AG04449 (cell line): ENCODE data around the gene RGS3.

ENCODE experiments used
- CTCF ChIA-PET: fragments of 350-600 bp; formaldehyde crosslinking; extraction: SDS; loops from one replicate; lab custom pipeline; 2021; ENCODE audit warnings: antibody characterized with exemption; lab: Yijun Ruan, JAX
- POLR2A ChIA-PET: fragments of 400-600, 350-600 bp; formaldehyde crosslinking; extraction: SDS; loops from one replicate; lab custom pipeline; 2020; ENCODE audit warnings: antibody characterized with exemption, inconsistent platforms; lab: Yijun Ruan, JAX
- DNase-seq: peaks from one replicate; pipeline ENCODE4 v3.0.0-alpha.2; 2010; ENCODE audit warnings: low read depth, low spot score
- H3K4me3 ChIP-seq: 2 replicates; pipeline ENCODE4 v1.5.1; 2011; ENCODE audit warnings: low read depth, mild to moderate bottlenecking, control low read depth, low read length
- CTCF ChIP-seq: IDR thresholded peaks from one replicate; pipeline ENCODE4 v1.5.1; 2011; ENCODE audit warnings: mild to moderate bottlenecking, moderate library complexity, low read length, control low read depth, inconsistent platforms; ENCODE audit not compliant: insufficient read depth; ENCODE audit errors: missing control alignments

Gene RGS3

GRCh38 chr9:113577525-113578261 lies 114.2 kb downstream of the RGS3 start:
- ChIA-PET CTCF (interaction anchor here (0.9 to 6.7 kb wide), 12 partner anchors 9 to 132 kb away, joined by 3 to 56 read pairs (median 4); no protein-coding TSS in a partner anchor), POLR2A (interaction anchor here (0.8 to 2.7 kb wide), 4 partner anchors 13 to 122 kb away, joined by 3 to 22 read pairs (median 9); no protein-coding TSS in a partner anchor)
- no peak overlapping the region for H3K4me3 ChIP-seq
- no peak for DNase-seq
- no peak for TF ChIP-seq CTCF

- CTCF ChIA-PET = interaction anchor here (0.9 to 6.7 kb wide), 15 partner anchors 9 to 132 kb away, joined by 3 to 56 read pairs (median 4); no protein-coding TSS in a partner anchor
- POLR2A ChIA-PET = interaction anchor here (0.7 to 2.7 kb wide), 10 partner anchors 10 to 168 kb away, joined by 3 to 22 read pairs (median 4); partner anchors contain the start of genes C9orf43 and POLE3
- DNase-seq = no peak
- H3K4me3 ChIP-seq = no peak overlapping the region
- no peak for TF ChIP-seq CTCF
Measured at GRCh38 chr9:113578279-113578865, 114.8 kb downstream of the RGS3 start.

DNA sequence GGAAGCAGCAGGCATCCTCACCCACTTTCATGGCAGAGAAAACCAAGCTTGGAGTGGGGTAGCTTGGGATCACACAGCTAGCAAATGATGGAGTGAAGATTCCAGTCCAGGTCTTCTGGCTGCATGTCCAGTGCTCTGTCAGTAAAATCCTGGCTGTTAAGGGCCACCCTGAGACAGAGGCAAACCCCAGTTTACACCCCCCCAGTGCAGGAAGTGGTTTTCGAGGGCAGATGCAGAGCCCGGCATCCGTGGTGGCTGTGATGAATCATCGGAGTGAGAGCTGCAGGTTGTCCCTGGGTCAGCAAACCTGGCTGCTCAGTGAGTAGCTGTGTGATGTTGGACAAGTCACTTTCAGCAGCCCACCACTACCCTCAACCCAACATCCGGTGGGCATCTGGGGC lies 115.4 kb downstream of the RGS3 start:
- no peak overlapping the region for H3K4me3 ChIP-seq
- POLR2A ChIA-PET = interaction anchor here (0.7 to 2.7 kb wide), 13 partner anchors 10 to 169 kb away, joined by 3 to 22 read pairs (median 4); partner anchors contain the start of genes C9orf43 and POLE3
- DNase-seq = peak; percentile 74
- no peak for TF ChIP-seq CTCF
- CTCF ChIA-PET = interaction anchor here (0.9 to 6.7 kb wide), 14 partner anchors 9 to 133 kb away, joined by 3 to 56 read pairs (median 4); no protein-coding TSS in a partner anchor

DNA sequence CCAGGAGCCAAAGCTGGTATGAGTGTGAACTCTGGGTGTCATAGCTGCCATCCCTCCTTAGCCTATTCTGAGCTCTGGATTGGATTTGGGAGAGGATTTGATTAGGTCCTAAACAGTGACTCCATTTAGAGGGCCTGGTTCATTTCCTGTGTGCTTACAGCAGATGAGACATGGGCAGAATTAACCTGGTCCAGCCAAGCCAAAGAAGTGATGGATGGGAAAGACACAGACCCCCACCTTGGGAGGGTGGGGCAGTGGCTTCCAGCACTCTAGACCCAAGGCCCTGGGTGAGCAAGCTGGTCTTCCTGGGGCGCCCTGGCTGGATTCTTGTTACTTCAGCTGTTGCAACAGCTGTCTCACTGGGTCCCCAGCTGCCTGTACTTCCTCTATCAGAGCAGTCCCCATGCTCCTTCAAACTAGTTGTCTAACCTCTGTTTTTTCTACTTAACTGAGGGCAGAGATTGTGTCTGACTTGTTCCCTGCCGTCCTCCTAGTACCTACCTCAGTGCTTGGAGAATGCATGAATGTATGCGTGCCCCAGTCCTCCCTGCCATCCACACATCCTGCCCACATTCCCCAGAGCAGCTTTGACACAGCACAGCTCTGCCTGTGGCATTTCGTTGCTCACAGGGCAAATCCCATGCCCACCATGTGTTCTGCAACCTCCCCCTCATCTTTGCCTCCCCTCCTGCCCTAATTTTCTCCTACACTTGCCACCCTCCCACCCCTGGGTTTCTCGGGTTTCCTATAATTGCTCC lies 115.9 kb downstream of the RGS3 start:
- ChIA-PET POLR2A (interaction anchor here (0.7 to 2.7 kb wide), 14 partner anchors 10 to 169 kb away, joined by 3 to 22 read pairs (median 4); partner anchors contain the start of genes C9orf43 and POLE3), CTCF (interaction anchor here (1.0 to 6.7 kb wide), 11 partner anchors 8 to 134 kb away, joined by 3 to 56 read pairs (median 8); no protein-coding TSS in a partner anchor)
- DNase-seq = no peak
- no peak overlapping the region for H3K4me3 ChIP-seq
- TF ChIP-seq CTCF = no peak

DNA sequence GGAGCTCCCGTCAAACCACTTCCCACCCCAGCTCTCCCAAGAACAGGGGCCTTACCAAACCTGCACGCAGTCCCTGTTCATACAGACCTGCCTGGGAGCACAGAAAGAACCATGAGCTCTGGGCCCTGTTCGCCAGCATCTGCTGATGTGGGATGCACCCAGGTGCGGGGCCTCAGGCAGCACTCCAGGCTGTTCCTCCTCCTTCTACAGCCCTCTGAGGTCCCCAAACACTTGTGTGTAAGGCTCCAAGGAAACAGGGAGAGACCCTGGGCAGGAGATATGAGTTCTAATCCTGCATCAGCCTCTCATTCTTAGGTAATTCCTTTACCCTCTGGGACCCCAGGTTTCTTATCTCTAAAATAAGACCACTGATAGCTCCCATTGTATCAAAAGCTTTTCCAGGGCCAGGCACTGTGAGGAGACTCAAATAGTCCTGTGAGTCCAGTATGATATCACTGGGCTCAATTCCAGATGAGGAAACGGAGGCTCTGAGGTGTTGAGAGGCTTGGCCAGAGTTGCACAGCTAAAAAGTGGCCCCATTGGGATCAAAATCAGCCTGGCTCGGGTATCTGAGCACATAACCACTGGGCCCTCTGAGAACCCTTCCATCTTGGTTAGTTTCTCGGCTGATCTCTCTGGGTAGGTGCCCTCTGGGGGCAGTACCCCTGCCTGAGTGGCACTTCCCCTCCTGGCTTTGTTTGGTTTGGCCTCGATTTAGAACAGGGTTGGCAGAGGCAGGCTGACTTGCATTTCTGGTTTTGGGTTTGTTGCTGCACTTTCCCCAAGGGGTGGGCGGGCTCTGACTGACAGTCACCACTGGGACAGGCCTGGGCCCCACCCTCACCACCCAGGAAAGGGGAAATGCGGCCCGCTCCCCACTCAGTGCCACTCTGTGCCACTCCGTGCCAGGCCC lies 116.8 kb downstream of the RGS3 start:
- no peak for TF ChIP-seq CTCF
- no peak for DNase-seq
- ChIA-PET POLR2A (interaction anchor here (0.8 to 2.7 kb wide), 7 partner anchors 9 to 170 kb away, joined by 3 to 22 read pairs (median 4); partner anchors contain the start of genes C9orf43 and POLE3), CTCF (interaction anchor here (1.6 to 6.7 kb wide), 6 partner anchors 8 to 134 kb away, joined by 4 to 56 read pairs (median 30); no protein-coding TSS in a partner anchor)
- H3K4me3 ChIP-seq = no peak overlapping the region
